ENCODE data around the gene PYCARD.
"Not testable (repeated sequence)": the region's sequence is repeated elsewhere in the genome, so short reads cannot be mapped to it uniquely, and the experiment has no call there.

The PYCARD gene

GRCh38 chr16:31189412-31189778 is 13.2 kb downstream of the PYCARD start:
- DNase-seq = no peak

GRCh38 chr16:31188450-31189411 is 13.8 kb downstream of the PYCARD start:
- DNase-seq = no peak

GRCh38 chr16:31187808-31188189 is 14.8 kb downstream of the PYCARD start:
- DNase-seq = no peak

- DNase-seq = no peak
These were observed 15.4 kb downstream of the PYCARD start for GRCh38 chr16:31186930-31187807.

GRCh38 chr16:31186176-31186575 is 16.4 kb downstream of the PYCARD start:
- DNase-seq = no peak

GRCh38 chr16:31185339-31185738 is 17.2 kb downstream of the PYCARD start:
- no peak for DNase-seq

- DNase-seq = no peak
These were observed 17.7 kb downstream of the PYCARD start for GRCh38 chr16:31184888-31185287.

- no peak for DNase-seq
These were observed 18.8 kb downstream of the PYCARD start for GRCh38 chr16:31183432-31184428.

GRCh38 chr16:31182391-31182790 is 20.2 kb downstream of the PYCARD start:
- no peak for DNase-seq

- DNase-seq = no peak
These were observed 21.3 kb downstream of the PYCARD start for GRCh38 chr16:31181102-31181830.

GRCh38 chr16:31179747-31180459 is 22.7 kb downstream of the PYCARD start, which contains the start of gene FUS:
Gene FUS, plus strand, starts transcription at chr16:31180139. Its CDS starts 76 bp downstream, at chr16:31180215.
- peak; percentile 84 for DNase-seq

- no peak for DNase-seq
These were observed 23.3 kb downstream of the PYCARD start for GRCh38 chr16:31179219-31179746.

- DNase-seq = no peak
These were observed 25.4 kb downstream of the PYCARD start for GRCh38 chr16:31177136-31177535.

GRCh38 chr16:31170048-31170447 is 32.5 kb downstream of the PYCARD start:
- DNase-seq = not testable (repeated sequence)

GRCh38 chr16:31168848-31169247 is 33.7 kb downstream of the PYCARD start:
- DNase-seq = no peak

GRCh38 chr16:31167315-31167714 is 35.2 kb downstream of the PYCARD start:
- no peak for DNase-seq

GRCh38 chr16:31157136-31157535 is 45.4 kb downstream of the PYCARD start:
- peak; percentile 14 for DNase-seq

Data from KG1 (cell line).